IMR-90 (cell line): Measurements from ENCODE around the gene PMP22. TPM values are rescaled to one million over a fixed set of nuclear protein-coding genes. Genes with fewer than 3 reads are reported as not detected.

Experiments
- ATAC-seq: fragments of 200-7000 bp; cut with Tn5 transposase; 2 replicates; pipeline ENCODE4 v1.9.1; 2020; ENCODE audit warnings: low read depth, mild to moderate bottlenecking, moderate library complexity
- BruUV-seq: library from RNA; stranded (reverse); fragments of 400-500 nt; replicated peaks from 2 replicates; lab custom pipeline; 2021; lab: Mats Ljungman, UMichigan
- CTCF ChIA-PET: fragments of 300-600 bp; formaldehyde crosslinking; extraction: SDS; loops from one replicate; lab custom pipeline; 2021; ENCODE audit warnings: antibody characterized with exemption; lab: Yijun Ruan, JAX
- POLR2A ChIA-PET: fragments of 300-600 bp; sonication (Branson Sonifier 250); formaldehyde crosslinking; loops from one replicate; lab custom pipeline; 2022; ENCODE audit warnings: antibody characterized with exemption; ENCODE audit not compliant: unreplicated experiment; lab: Charles Lee
- DNase-seq: peaks from one replicate; pipeline ENCODE4 v3.0.0; 2013
- H2AFZ ChIP-seq: replicated peaks from 2 replicates; pipeline ENCODE3; 2013; ENCODE audit warnings: low read length, mild to moderate bottlenecking; ENCODE audit not compliant: poor library complexity
- H2AK5ac ChIP-seq: 2 replicates; pipeline ENCODE4 v1.6.1; 2013; ENCODE audit warnings: low read depth, low read length, inconsistent platforms
- H2AK9ac ChIP-seq: replicated peaks from 2 replicates; pipeline ENCODE3; 2013; ENCODE audit warnings: mild to moderate bottlenecking, low read depth, low read length, moderate library complexity; ENCODE audit not compliant: poor library complexity
- H2BK120ac ChIP-seq: 2 replicates; pipeline ENCODE4 v1.6.1; 2013; ENCODE audit warnings: low read depth, low read length, inconsistent platforms
- H2BK15ac ChIP-seq: 3 replicates; pipeline ENCODE4 v1.6.1; 2013; ENCODE audit warnings: low read depth, low read length, inconsistent platforms
- H2BK20ac ChIP-seq: 2 replicates; pipeline ENCODE4 v1.6.1; 2013; ENCODE audit warnings: low read depth, mild to moderate bottlenecking, inconsistent platforms, low read length, moderate library complexity
- H2BK5ac ChIP-seq: 2 replicates; pipeline ENCODE4 v1.6.1; 2013; ENCODE audit warnings: mild to moderate bottlenecking, low read depth, low read length, inconsistent platforms; ENCODE audit not compliant: poor library complexity, severe bottlenecking
- H3K14ac ChIP-seq: replicated peaks from 2 replicates; pipeline ENCODE4 v1.6.1; 2013; ENCODE audit warnings: low read depth, low read length, inconsistent platforms
- H3K18ac ChIP-seq: 2 replicates; pipeline ENCODE4 v1.6.1; 2013; ENCODE audit warnings: low read depth, low read length, control low read depth
- H3K23ac ChIP-seq: 2 replicates; pipeline ENCODE4 v1.6.1; 2013; ENCODE audit warnings: low read depth, low read length, inconsistent platforms
- H3K27ac ChIP-seq: 2 replicates; pipeline ENCODE4 v1.5.1; 2013; ENCODE audit warnings: mild to moderate bottlenecking, control low read depth, low read length; ENCODE audit not compliant: insufficient read depth
- H3K27me3 ChIP-seq: 2 replicates; pipeline ENCODE4 v1.6.1; 2013; ENCODE audit warnings: low read length; ENCODE audit not compliant: control insufficient read depth, insufficient read depth
- H3K36me3 ChIP-seq: 2 replicates; pipeline ENCODE4 v1.6.1; 2013; ENCODE audit warnings: low read length, mixed read lengths; ENCODE audit not compliant: control insufficient read depth, insufficient read depth
- H3K4ac ChIP-seq: 2 replicates; pipeline ENCODE4 v1.6.1; 2013; ENCODE audit warnings: low read depth, low read length, inconsistent platforms
- H3K4me1 ChIP-seq: 2 replicates; pipeline ENCODE4 v1.6.1; 2013; ENCODE audit warnings: low read length, mixed read lengths; ENCODE audit not compliant: control insufficient read depth, insufficient read depth
- H3K4me2 ChIP-seq: 2 replicates; pipeline ENCODE4 v1.6.1; 2013; ENCODE audit warnings: low read depth, mild to moderate bottlenecking, control low read depth, low read length, moderate library complexity
- H3K4me3 ChIP-seq: 2 replicates; pipeline ENCODE4 v1.5.1; 2013; ENCODE audit warnings: low read depth, mild to moderate bottlenecking, control low read depth, low read length, moderate library complexity; ENCODE audit not compliant: insufficient read depth
- H3K56ac ChIP-seq: 2 replicates; pipeline ENCODE4 v1.6.1; 2013; ENCODE audit warnings: low read length, inconsistent platforms; ENCODE audit not compliant: insufficient read depth; ENCODE audit errors: extremely low read depth
- H3K79me1 ChIP-seq, 2 experiments: 2 replicates each; pipeline ENCODE4 v1.6.1; 2013; ENCODE audit warnings: low read length in 2 of 2, inconsistent platforms in 1 of 2, low read depth in 1 of 2
- H3K9ac ChIP-seq: 2 replicates; pipeline ENCODE4 v1.6.1; 2013; ENCODE audit warnings: low read depth, low read length, control low read depth
- H3K9me1 ChIP-seq: 2 replicates; pipeline ENCODE4 v1.6.1; 2013; ENCODE audit warnings: low read length, inconsistent platforms; ENCODE audit not compliant: insufficient read depth
- H3K9me3 ChIP-seq: 2 replicates; pipeline ENCODE4 v1.6.1; 2013; ENCODE audit warnings: low read length; ENCODE audit not compliant: control insufficient read depth, insufficient read depth
- H4K20me1 ChIP-seq: 2 replicates; pipeline ENCODE4 v1.6.1; 2013; ENCODE audit warnings: low read length, inconsistent platforms; ENCODE audit not compliant: insufficient read depth
- H4K5ac ChIP-seq: 2 replicates; pipeline ENCODE4 v1.6.1; 2013; ENCODE audit warnings: mild to moderate bottlenecking, low read depth, low read length, control low read depth
- H4K8ac ChIP-seq, 2 experiments: 2 replicates each; pipeline ENCODE4 v1.6.1; 2013; ENCODE audit warnings: low read depth in 2 of 2, low read length in 2 of 2, control low read depth in 1 of 2, inconsistent platforms in 1 of 2
- H4K91ac ChIP-seq: 2 replicates; pipeline ENCODE4 v1.6.1; 2013; ENCODE audit warnings: low read depth, low read length, inconsistent platforms; ENCODE audit not compliant: insufficient read depth
- BHLHE40 ChIP-seq: fragments of 150-350 bp; IDR thresholded peaks from 2 replicates; pipeline ENCODE4 v1.6.1; 2016; ENCODE audit warnings: mild to moderate bottlenecking, low read depth, low read length
- CEBPB ChIP-seq: IDR thresholded peaks from 2 replicates; pipeline ENCODE4 v1.6.1; 2012; ENCODE audit warnings: low read depth, low read length, improper control_type of control experiment
- CHD1 ChIP-seq: IDR thresholded peaks from 2 replicates; pipeline ENCODE4 v1.6.1; 2012; ENCODE audit warnings: low read depth, low read length, improper control_type of control experiment
- FOS ChIP-seq: fragments of 150-350 bp; IDR thresholded peaks from 2 replicates; pipeline ENCODE4 v1.6.1; 2016; ENCODE audit warnings: low read depth, low read length
- MAFK ChIP-seq: IDR thresholded peaks from 2 replicates; pipeline ENCODE4 v1.6.1; 2012; ENCODE audit warnings: low read depth, low read length, improper control_type of control experiment
- MAZ ChIP-seq: IDR thresholded peaks from 2 replicates; pipeline ENCODE4 v1.6.1; 2012; ENCODE audit warnings: low read depth, mild to moderate bottlenecking, low read length, improper control_type of control experiment, moderate library complexity, borderline replicate concordance
- MXI1 ChIP-seq: IDR thresholded peaks from 2 replicates; pipeline ENCODE4 v1.6.1; 2012; ENCODE audit warnings: low read depth, mild to moderate bottlenecking, low read length, moderate library complexity, borderline replicate concordance
- NFE2L2 ChIP-seq: fragments of 150-350 bp; IDR thresholded peaks from 2 replicates; pipeline ENCODE4 v1.6.1; 2016; ENCODE audit warnings: low read depth, mild to moderate bottlenecking, low read length
- POLR2A ChIP-seq: IDR thresholded peaks from 2 replicates; pipeline ENCODE4 v1.6.1; 2012; ENCODE audit warnings: mild to moderate bottlenecking, low read depth, low read length
- RAD21 ChIP-seq: IDR thresholded peaks from 2 replicates; pipeline ENCODE4 v1.6.1; 2012; ENCODE audit warnings: low read length, improper control_type of control experiment
- RCOR1 ChIP-seq: IDR thresholded peaks from 2 replicates; pipeline ENCODE4 v1.6.1; 2012; ENCODE audit warnings: mild to moderate bottlenecking, low read length, improper control_type of control experiment; ENCODE audit not compliant: insufficient replicate concordance
- RFX5 ChIP-seq: IDR thresholded peaks from 2 replicates; pipeline ENCODE4 v1.8.0; 2012; ENCODE audit warnings: low read depth, mild to moderate bottlenecking, low read length, moderate library complexity
- WGBS, 2 experiments: methylation state at CpG; one replicate each; pipeline versions ENCODE4 v1.1.5 to v1.1.7; 2013; ENCODE audit warnings: missing lambda C conversion rate in 2 of 2; ENCODE audit not compliant: insufficient read length in 1 of 2; ENCODE audit errors: extremely low coverage in 2 of 2; 5-methylcytosine and 5-hydroxymethylcytosine counted together
- dilution Hi-C: fragments of 300-500 bp; cut with HindIII; formaldehyde crosslinking; loops from one replicate; pipeline ENCODE4 v1.14.3; 2018; ENCODE audit warnings: low sequenced_read_pairs; ENCODE audit not compliant: unreplicated experiment
- in situ Hi-C: fragments of 300-500 bp; cut with MboI; formaldehyde crosslinking; loops from 3 replicates; pipeline ENCODE4 v1.14.3; 2019; ENCODE audit warnings: low sequenced_read_pairs, inconsistent platforms, mixed read lengths
- intact Hi-C: fragments of 100-400 bp; cut with micrococcal nuclease; formaldehyde crosslinking; loops from 2 replicates; pipeline ENCODE4 v1.10.0; 2022
- polyA plus RNA-seq, 3 experiments: library from polyadenylated mRNA; depleted of rRNA; stranded (reverse); fragments of >200 nt; gene quantifications; 2 replicates each; pipeline ENCODE4 v1.2.3, GENCODE V29; 2012; ENCODE audit warnings: low replicate concordance in 1 of 3
- total RNA-seq: library from RNA; depleted of rRNA; stranded (reverse); fragments of >200 nt; gene quantifications from 2 replicates; pipeline ENCODE4 v1.2.3, GENCODE V29; 2012
- TF ChIP-seq, protein P1 (sequence below): fragments of 150-350 bp; IDR thresholded peaks from 2 replicates; pipeline ENCODE4 v1.6.1; 2016; ENCODE audit warnings: low read depth, mild to moderate bottlenecking, low read length, moderate library complexity, borderline replicate concordance
- TF ChIP-seq, protein P2 (sequence below): conservative IDR thresholded peaks from 2 replicates; pipeline ENCODE4 v1.5.1; 2012; ENCODE audit warnings: mild to moderate bottlenecking, low read depth, low read length, improper control_type of control experiment
- TF ChIP-seq, protein P3 (sequence below): fragments of 150-350 bp; IDR thresholded peaks from 2 replicates; pipeline ENCODE4 v1.6.1; 2017; ENCODE audit warnings: mild to moderate bottlenecking, antibody characterized with exemption, low read length, low read depth

Gene PMP22
- total and polyA plus RNA-seq, 2 of the 4 experiments (the other 2 are of a cell fraction) = 33.5 to 72.8 TPM

DNA sequence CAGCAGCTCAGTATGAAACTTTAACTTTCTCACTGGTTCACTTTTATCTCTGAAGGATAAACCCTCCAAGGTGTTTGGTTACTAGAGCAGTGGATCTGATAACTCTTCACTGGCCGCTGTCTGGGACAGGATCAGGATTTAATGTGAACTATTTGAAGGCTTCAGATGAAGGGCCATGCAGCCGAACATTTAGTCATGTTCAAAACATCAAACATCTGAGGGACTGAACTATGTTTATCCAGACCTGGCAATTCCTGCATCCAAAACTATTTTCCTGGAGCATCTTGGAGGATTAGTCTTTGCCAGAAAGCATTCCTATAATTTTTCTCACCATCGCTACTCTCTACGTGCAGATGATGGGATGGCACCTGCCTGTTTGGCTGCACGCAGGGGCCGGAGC lies 20.3 kb upstream of the PMP22 start:
- Histone ChIP-seq H3K56ac (no peak overlapping the region), H3K14ac (no peak overlapping the region), H4K5ac (no peak overlapping the region), H2BK120ac (no peak overlapping the region), H3K9ac (no peak overlapping the region), H2AK5ac (no peak overlapping the region), H4K8ac (no peak overlapping the region), H3K4me3 (no peak overlapping the region), H3K79me1 (no peaks in the 10 kb centered on the region), H3K9me1 (no peaks in the 10 kb centered on the region), H3K27ac (no peak overlapping the region), H4K91ac (no peak overlapping the region), H3K4me1 (peaks cover 6% of the 10 kb centered on the region), H2BK15ac (no peak overlapping the region), H3K18ac (no peak overlapping the region), H3K9me3 (no peaks in the 10 kb centered on the region; the same call in 1 of the 2 replicates), H3K23ac (no peak overlapping the region), H3K36me3 (no peaks in the 10 kb centered on the region), H3K4ac (no peak overlapping the region), H4K20me1 (no peaks in the 10 kb centered on the region), H2AFZ (no peak overlapping the region), H2BK20ac (no peak overlapping the region), H2BK5ac (no peak overlapping the region), H3K4me2 (no peak overlapping the region), H3K27me3 (no peaks in the 10 kb centered on the region; the same call in 1 of the 2 replicates), H2AK9ac (no peak overlapping the region)
- in situ Hi-C loops (no loop called here), intact Hi-C loops (no loop called here), dilution Hi-C loops (no loop called here)
- WGBS, 2 experiments = 94% methylated on average over 2 of the region's 6 CpGs; no CpG with 5 or more reads in 1 of the 2 experiments
- BruUV-seq = no TSS peak
- ChIA-PET POLR2A (no interaction called here), CTCF (no interaction called here)
- DNase-seq (no peak), ATAC-seq (no peak; the same call in 1 of the 2 replicates)
- TF ChIP-seq FOS = no peak
- no peak for TF ChIP-seq MAZ
- TF ChIP-seq, protein P1, sequence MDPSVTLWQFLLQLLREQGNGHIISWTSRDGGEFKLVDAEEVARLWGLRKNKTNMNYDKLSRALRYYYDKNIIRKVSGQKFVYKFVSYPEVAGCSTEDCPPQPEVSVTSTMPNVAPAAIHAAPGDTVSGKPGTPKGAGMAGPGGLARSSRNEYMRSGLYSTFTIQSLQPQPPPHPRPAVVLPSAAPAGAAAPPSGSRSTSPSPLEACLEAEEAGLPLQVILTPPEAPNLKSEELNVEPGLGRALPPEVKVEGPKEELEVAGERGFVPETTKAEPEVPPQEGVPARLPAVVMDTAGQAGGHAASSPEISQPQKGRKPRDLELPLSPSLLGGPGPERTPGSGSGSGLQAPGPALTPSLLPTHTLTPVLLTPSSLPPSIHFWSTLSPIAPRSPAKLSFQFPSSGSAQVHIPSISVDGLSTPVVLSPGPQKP = no peak
- no peak for TF ChIP-seq NFE2L2
- no peak for TF ChIP-seq BHLHE40
- TF ChIP-seq, protein P2, sequence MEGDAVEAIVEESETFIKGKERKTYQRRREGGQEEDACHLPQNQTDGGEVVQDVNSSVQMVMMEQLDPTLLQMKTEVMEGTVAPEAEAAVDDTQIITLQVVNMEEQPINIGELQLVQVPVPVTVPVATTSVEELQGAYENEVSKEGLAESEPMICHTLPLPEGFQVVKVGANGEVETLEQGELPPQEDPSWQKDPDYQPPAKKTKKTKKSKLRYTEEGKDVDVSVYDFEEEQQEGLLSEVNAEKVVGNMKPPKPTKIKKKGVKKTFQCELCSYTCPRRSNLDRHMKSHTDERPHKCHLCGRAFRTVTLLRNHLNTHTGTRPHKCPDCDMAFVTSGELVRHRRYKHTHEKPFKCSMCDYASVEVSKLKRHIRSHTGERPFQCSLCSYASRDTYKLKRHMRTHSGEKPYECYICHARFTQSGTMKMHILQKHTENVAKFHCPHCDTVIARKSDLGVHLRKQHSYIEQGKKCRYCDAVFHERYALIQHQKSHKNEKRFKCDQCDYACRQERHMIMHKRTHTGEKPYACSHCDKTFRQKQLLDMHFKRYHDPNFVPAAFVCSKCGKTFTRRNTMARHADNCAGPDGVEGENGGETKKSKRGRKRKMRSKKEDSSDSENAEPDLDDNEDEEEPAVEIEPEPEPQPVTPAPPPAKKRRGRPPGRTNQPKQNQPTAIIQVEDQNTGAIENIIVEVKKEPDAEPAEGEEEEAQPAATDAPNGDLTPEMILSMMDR = no peak
- no peak for TF ChIP-seq MXI1
- no peak for TF ChIP-seq CEBPB
- no peak for TF ChIP-seq MAFK
- TF ChIP-seq RFX5 = no peak
- TF ChIP-seq RCOR1 = no peak
- no peak for TF ChIP-seq CHD1
- TF ChIP-seq RAD21 = no peak
- TF ChIP-seq, protein P3, sequence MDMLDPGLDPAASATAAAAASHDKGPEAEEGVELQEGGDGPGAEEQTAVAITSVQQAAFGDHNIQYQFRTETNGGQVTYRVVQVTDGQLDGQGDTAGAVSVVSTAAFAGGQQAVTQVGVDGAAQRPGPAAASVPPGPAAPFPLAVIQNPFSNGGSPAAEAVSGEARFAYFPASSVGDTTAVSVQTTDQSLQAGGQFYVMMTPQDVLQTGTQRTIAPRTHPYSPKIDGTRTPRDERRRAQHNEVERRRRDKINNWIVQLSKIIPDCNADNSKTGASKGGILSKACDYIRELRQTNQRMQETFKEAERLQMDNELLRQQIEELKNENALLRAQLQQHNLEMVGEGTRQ = no peak
- TF ChIP-seq POLR2A = no peak
